Measurements from ENCODE around the gene ANKRD42.
"Not testable (repeated sequence)": the region's sequence is repeated elsewhere in the genome, so short reads cannot be mapped to it uniquely, and the experiment has no call there.

Gene ANKRD42

DNA sequence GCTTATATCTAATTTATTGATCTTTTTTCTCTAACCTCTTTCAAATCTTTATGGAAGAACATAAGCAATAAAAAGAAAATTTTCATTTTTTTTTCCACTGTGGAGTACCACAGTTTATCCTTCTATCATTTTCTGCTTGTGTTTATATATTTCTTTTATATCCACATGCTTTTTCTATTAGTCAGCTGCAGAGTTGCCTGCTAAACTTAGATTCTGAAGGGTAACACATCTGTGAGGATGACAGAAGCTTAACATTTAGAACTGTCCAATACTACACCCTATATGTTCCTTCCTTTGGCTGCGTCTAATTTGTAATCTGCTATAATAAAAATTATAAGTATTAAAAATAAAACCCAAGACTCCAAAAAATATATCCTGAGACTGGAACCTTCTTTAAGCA, 71.8 kb downstream of the ANKRD42 start:
- Histone ChIP-seq H2BK120ac (ENCODE audit: low read depth, low read length) (no peak overlapping the region), H3K36me3 (ENCODE audit: control insufficient read depth, insufficient read depth, low read length) (peaks cover 1% of the 10 kb centered on the region), H3K56ac (ENCODE audit: low read length) (no peak overlapping the region), H3K23ac (ENCODE audit: low read length) (no peak overlapping the region), H3K4me3 (ENCODE audit: low read length) (no peak overlapping the region), H3K18ac (ENCODE audit: low read length) (no peak overlapping the region), H2AK5ac (ENCODE audit: low read length) (no peak overlapping the region), H4K5ac (ENCODE audit: low read length) (no peak overlapping the region), H4K8ac (ENCODE audit: low read depth, low read length) (no peak overlapping the region), H3K27ac (ENCODE audit: low read depth, low read length) (no peak overlapping the region), H3K4ac (ENCODE audit: low read depth, low read length) (no peak overlapping the region), H3K4me1 (ENCODE audit: control insufficient read depth, low read depth, low read length) (no peaks in the 10 kb centered on the region), H3K79me2 (ENCODE audit: control insufficient read depth, insufficient read depth, low read length) (no peaks in the 10 kb centered on the region), H2BK15ac (replicated peaks; ENCODE audit: low read depth) (no peak overlapping the region), H3K4me2 (ENCODE audit: low read length) (no peak overlapping the region), H3K9ac (ENCODE audit: low read length) (no peak overlapping the region), H3K27me3 (ENCODE audit: insufficient read depth, low read length, poor library complexity) (no peaks in the 10 kb centered on the region), H2BK5ac (ENCODE audit: low read length) (no peak overlapping the region), H3K79me1 (ENCODE audit: low read length) (no peaks in the 10 kb centered on the region)
- no CpG with 5 or more reads among the region's 1 CpG for WGBS (ENCODE audit: extremely low coverage, insufficient coverage, low lambda C conversion rate)
- no peak for DNase-seq

DNA sequence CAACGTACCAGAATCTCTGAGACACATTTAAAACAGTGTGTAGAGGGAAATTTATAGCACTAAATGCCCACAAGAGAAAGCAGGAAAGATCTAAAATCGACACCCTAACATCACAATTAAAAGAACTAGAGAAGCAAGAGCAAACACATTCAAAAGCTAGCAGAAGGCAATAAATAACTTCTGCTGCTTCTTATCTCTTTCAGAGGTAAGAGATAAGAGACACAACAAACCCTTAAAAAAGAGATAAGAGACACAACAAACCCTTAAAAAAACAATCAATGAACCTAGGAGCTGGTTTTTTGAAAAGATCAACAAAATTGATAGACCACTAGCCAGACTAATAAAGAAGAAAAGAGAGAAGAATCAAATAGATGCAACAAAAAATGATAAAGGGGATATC, 75.6 kb downstream of the ANKRD42 start:
- not testable (repeated sequence) for H3K4me2 ChIP-seq (ENCODE audit: low read length); H3K23ac ChIP-seq (ENCODE audit: low read length); H3K79me1 ChIP-seq (ENCODE audit: low read length); H2AK5ac ChIP-seq (ENCODE audit: low read length); H3K79me2 ChIP-seq (ENCODE audit: control insufficient read depth, insufficient read depth, low read length); H4K8ac ChIP-seq (ENCODE audit: low read depth, low read length); H3K27ac ChIP-seq (ENCODE audit: low read depth, low read length); H3K27me3 ChIP-seq (ENCODE audit: insufficient read depth, low read length, poor library complexity); H2BK120ac ChIP-seq (ENCODE audit: low read depth, low read length); H2BK15ac ChIP-seq (replicated peaks; ENCODE audit: low read depth); H3K4ac ChIP-seq (ENCODE audit: low read depth, low read length); H3K4me1 ChIP-seq (ENCODE audit: control insufficient read depth, low read depth, low read length); H2BK5ac ChIP-seq (ENCODE audit: low read length); H3K4me3 ChIP-seq (ENCODE audit: low read length); H3K56ac ChIP-seq (ENCODE audit: low read length); H4K5ac ChIP-seq (ENCODE audit: low read length); H3K18ac ChIP-seq (ENCODE audit: low read length); H3K9ac ChIP-seq (ENCODE audit: low read length); H3K36me3 ChIP-seq (ENCODE audit: control insufficient read depth, insufficient read depth, low read length)
- WGBS (ENCODE audit: extremely low coverage, insufficient coverage, low lambda C conversion rate) = no CpG with 5 or more reads among the region's 2 CpGs
- peak; percentile 65 for DNase-seq

DNA sequence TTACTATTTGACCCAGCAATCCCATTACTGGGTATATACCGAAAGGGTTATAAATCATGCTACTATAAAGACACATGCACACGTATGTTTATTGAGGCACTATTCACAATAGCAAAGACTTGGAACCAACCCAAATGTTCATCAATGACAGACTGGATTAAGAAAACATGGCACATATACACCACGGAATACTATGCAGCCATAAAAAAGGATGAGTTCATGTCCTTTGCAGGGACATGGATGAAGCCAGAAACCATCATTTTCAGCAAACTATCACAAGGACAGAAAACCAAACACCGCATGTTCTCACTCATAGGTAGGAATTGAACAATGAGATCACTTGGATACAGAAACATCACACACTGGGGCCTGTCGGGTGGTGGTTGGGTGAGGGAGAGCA, 78.2 kb downstream of the ANKRD42 start:
- not testable (repeated sequence) for H3K27me3 ChIP-seq (ENCODE audit: insufficient read depth, low read length, poor library complexity); H4K8ac ChIP-seq (ENCODE audit: low read depth, low read length); DNase-seq; H3K18ac ChIP-seq (ENCODE audit: low read length); H3K23ac ChIP-seq (ENCODE audit: low read length); H3K4me2 ChIP-seq (ENCODE audit: low read length); H3K56ac ChIP-seq (ENCODE audit: low read length); H3K36me3 ChIP-seq (ENCODE audit: control insufficient read depth, insufficient read depth, low read length); H3K9ac ChIP-seq (ENCODE audit: low read length); H4K5ac ChIP-seq (ENCODE audit: low read length); H3K4me1 ChIP-seq (ENCODE audit: control insufficient read depth, low read depth, low read length); H2BK5ac ChIP-seq (ENCODE audit: low read length); H2AK5ac ChIP-seq (ENCODE audit: low read length); H3K4me3 ChIP-seq (ENCODE audit: low read length); H3K27ac ChIP-seq (ENCODE audit: low read depth, low read length); H3K4ac ChIP-seq (ENCODE audit: low read depth, low read length); H3K79me1 ChIP-seq (ENCODE audit: low read length); H2BK120ac ChIP-seq (ENCODE audit: low read depth, low read length); H2BK15ac ChIP-seq (replicated peaks; ENCODE audit: low read depth); H3K79me2 ChIP-seq (ENCODE audit: control insufficient read depth, insufficient read depth, low read length)
- no CpG with 5 or more reads among the region's 5 CpGs for WGBS (ENCODE audit: extremely low coverage, insufficient coverage, low lambda C conversion rate)

DNA sequence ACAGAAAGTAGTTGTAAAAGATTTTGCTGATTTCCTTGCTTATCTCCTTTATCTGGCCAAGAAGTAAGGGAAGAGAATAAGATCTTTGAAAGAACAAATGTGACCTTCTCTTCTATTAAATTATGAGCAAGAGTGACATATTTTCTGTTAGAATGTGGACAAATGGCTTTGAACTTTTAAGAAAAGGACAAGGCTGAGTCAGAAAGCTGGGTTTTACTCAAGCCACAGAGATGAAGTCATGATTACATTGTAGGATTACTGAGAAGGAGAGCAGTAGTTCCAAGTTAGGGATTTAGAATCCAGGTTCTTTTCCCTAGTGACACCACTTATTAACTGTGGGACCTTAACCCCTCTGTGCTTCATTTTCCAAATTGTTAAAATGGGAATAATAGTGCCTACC, 79.1 kb downstream of the ANKRD42 start:
- Histone ChIP-seq H3K4ac (ENCODE audit: low read depth, low read length) (no peak overlapping the region), H3K56ac (ENCODE audit: low read length) (no peak overlapping the region), H3K4me2 (ENCODE audit: low read length) (no peak overlapping the region), H4K8ac (ENCODE audit: low read depth, low read length) (no peak overlapping the region), H2BK15ac (replicated peaks; ENCODE audit: low read depth) (no peak overlapping the region), H3K36me3 (ENCODE audit: control insufficient read depth, insufficient read depth, low read length) (peaks cover 2% of the 10 kb centered on the region), H2BK120ac (ENCODE audit: low read depth, low read length) (no peak overlapping the region), H3K18ac (ENCODE audit: low read length) (no peak overlapping the region), H4K5ac (ENCODE audit: low read length) (no peak overlapping the region), H3K9ac (ENCODE audit: low read length) (no peak overlapping the region), H2BK5ac (ENCODE audit: low read length) (no peak overlapping the region), H3K4me3 (ENCODE audit: low read length) (no peak overlapping the region), H3K27me3 (ENCODE audit: insufficient read depth, low read length, poor library complexity) (no peaks in the 10 kb centered on the region), H3K79me2 (ENCODE audit: control insufficient read depth, insufficient read depth, low read length) (no peaks in the 10 kb centered on the region), H3K23ac (ENCODE audit: low read length) (no peak overlapping the region), H3K27ac (ENCODE audit: low read depth, low read length) (no peak overlapping the region), H3K4me1 (ENCODE audit: control insufficient read depth, low read depth, low read length) (no peaks in the 10 kb centered on the region), H3K79me1 (ENCODE audit: low read length) (no peaks in the 10 kb centered on the region), H2AK5ac (ENCODE audit: low read length) (no peak overlapping the region)
- no peak for DNase-seq

DNA sequence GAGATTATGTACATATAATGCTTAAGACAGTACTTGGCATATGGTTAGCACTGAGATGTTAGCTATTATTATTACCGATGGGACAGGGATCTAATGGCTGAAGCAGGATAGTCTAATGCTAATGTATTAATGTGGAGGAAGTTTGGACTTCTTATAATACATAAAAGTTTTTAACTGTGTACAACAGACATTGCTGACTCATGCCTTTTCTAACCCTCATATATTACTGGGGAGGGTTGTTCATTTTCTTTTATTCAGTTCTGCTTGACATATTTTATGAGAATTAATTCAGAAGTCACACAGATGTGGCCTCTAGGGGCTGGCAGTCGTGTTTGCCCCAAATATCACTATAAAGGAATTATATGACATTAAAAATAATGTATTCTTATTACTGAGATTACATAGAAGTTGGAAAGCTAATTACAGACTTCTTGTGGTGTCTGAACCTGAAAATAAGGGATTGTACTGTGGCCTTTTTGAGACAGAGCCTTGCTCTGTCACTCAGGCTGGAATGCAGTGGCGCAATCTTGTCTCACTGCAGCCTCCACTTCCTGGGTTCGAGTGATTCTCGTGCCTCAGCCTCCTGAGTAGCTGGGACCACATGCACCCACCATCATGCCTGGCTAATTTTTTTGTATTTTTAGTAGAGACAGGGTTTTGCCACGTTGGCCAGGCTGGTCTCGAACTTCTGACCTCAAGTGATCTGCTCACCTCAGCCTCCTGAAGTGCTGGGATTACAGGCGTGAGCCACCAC, 82.6 kb downstream of the ANKRD42 start:
- no peak for DNase-seq
- Histone ChIP-seq H2BK120ac (ENCODE audit: low read depth, low read length) (no peak overlapping the region), H3K27ac (ENCODE audit: low read depth, low read length) (no peak overlapping the region), H3K56ac (ENCODE audit: low read length) (no peak overlapping the region), H3K4me3 (ENCODE audit: low read length) (no peak overlapping the region), H2BK15ac (replicated peaks; ENCODE audit: low read depth) (no peak overlapping the region), H2BK5ac (ENCODE audit: low read length) (no peak overlapping the region), H3K4me2 (ENCODE audit: low read length) (no peak overlapping the region), H3K36me3 (ENCODE audit: control insufficient read depth, insufficient read depth, low read length) (peaks cover 2% of the 10 kb centered on the region), H3K27me3 (ENCODE audit: insufficient read depth, low read length, poor library complexity) (no peaks in the 10 kb centered on the region), H4K5ac (ENCODE audit: low read length) (no peak overlapping the region), H3K79me2 (ENCODE audit: control insufficient read depth, insufficient read depth, low read length) (no peaks in the 10 kb centered on the region), H3K23ac (ENCODE audit: low read length) (no peak overlapping the region), H3K79me1 (ENCODE audit: low read length) (no peaks in the 10 kb centered on the region), H4K8ac (ENCODE audit: low read depth, low read length) (no peak overlapping the region), H2AK5ac (ENCODE audit: low read length) (no peak overlapping the region), H3K9ac (ENCODE audit: low read length) (no peak overlapping the region), H3K4me1 (ENCODE audit: control insufficient read depth, low read depth, low read length) (no peaks in the 10 kb centered on the region), H3K4ac (ENCODE audit: low read depth, low read length) (no peak overlapping the region), H3K18ac (ENCODE audit: low read length) (no peak overlapping the region)
- no CpG with 5 or more reads among the region's 8 CpGs for WGBS (ENCODE audit: extremely low coverage, insufficient coverage, low lambda C conversion rate)

DNA sequence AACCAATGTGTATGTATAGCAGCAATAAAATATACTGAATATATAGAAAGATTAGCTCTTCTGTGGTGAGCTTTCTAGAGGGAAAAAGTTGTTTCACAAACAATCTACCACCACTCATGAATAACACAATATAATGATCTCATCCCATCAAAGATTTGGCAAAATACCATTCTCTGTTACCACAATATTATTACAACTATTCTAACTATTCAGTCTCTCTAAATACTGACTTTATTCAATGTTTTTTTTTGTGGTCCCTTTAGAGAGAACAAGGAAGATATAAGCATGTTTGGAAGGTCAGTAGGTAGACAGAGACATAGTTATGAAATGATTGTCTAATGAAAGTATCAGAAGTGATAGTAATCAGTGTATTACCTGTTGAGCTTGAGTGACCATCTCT, 84.8 kb downstream of the ANKRD42 start:
- no peaks in the 10 kb centered on the region for H3K79me1 ChIP-seq (ENCODE audit: low read length)
- H3K23ac ChIP-seq (ENCODE audit: low read length) = no peak overlapping the region
- H3K4ac ChIP-seq (ENCODE audit: low read depth, low read length) = no peak overlapping the region
- H3K18ac ChIP-seq (ENCODE audit: low read length) = no peak overlapping the region
- no peak overlapping the region for H3K4me2 ChIP-seq (ENCODE audit: low read length)
- H3K4me1 ChIP-seq (ENCODE audit: control insufficient read depth, low read depth, low read length) = no peaks in the 10 kb centered on the region
- H3K56ac ChIP-seq (ENCODE audit: low read length) = no peak overlapping the region
- no peak for DNase-seq
- H3K79me2 ChIP-seq (ENCODE audit: control insufficient read depth, insufficient read depth, low read length) = no peaks in the 10 kb centered on the region
- no peaks in the 10 kb centered on the region for H3K36me3 ChIP-seq (ENCODE audit: control insufficient read depth, insufficient read depth, low read length)
- no peak overlapping the region for H3K4me3 ChIP-seq (ENCODE audit: low read length)
- no peak overlapping the region for H3K9ac ChIP-seq (ENCODE audit: low read length)
- H2AK5ac ChIP-seq (ENCODE audit: low read length) = no peak overlapping the region
- no peak overlapping the region for H2BK15ac ChIP-seq (replicated peaks; ENCODE audit: low read depth)
- H2BK120ac ChIP-seq (ENCODE audit: low read depth, low read length) = no peak overlapping the region
- no peak overlapping the region for H4K8ac ChIP-seq (ENCODE audit: low read depth, low read length)
- no peaks in the 10 kb centered on the region for H3K27me3 ChIP-seq (ENCODE audit: insufficient read depth, low read length, poor library complexity)
- no peak overlapping the region for H2BK5ac ChIP-seq (ENCODE audit: low read length)
- H3K27ac ChIP-seq (ENCODE audit: low read depth, low read length) = no peak overlapping the region
- no peak overlapping the region for H4K5ac ChIP-seq (ENCODE audit: low read length)
